Stimulated activated naive CD8-positive, alpha-beta T cell treated with anti-CD3 and anti-CD28 coated beads, Interleukin-15, Interleukin-2, amounts not matched to agents 100 U/mL and 50 U/mL, for 24 hours (primary cell): Measurements from ENCODE around the gene JAG2.

Experiments
- ATAC-seq: fragments of 150-1000 bp; cut with Tn5 transposase; one replicate; pipeline ENCODE4 v1.10.0; 2021
- DNase-seq: peaks from one replicate; pipeline ENCODE4 v3.0.0; 2021

JAG2 gene

DNA sequence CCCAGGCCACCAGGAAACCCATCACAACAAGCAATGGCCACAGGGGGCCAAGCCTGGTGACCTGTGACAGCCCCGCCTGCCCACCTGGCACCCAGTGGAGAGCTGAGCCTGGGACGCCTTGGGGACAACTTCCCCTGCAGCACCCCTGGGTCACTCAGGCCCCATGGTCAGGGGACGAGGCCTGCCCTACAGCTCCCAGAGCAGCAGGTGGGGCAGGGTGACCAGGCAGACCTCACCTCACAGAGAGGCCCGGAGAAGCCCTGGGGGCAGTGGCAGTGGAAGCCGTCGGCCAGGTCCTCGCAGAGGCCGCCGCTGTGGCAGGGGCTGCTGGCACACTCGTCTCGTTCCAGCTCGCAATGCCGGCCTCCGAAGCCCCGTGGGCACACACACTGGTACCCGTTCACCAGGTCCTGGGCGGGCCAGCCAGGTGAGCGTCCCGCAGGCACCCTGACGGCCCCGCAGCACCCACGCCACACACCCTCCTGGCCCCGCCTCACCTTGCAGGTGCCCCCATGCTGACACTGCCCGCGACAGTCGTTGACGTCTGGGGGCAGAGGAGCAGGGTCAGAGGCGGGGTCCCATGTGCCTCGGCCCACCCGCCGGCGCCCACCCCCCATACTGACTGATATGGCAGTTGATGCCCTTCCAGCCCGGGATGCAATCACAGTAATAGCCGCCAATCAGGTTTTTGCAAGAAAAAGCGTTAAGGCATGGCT lies 18.1 kb downstream of the JAG2 start:
- DNase-seq (no peak), ATAC-seq (no peak)

DNA sequence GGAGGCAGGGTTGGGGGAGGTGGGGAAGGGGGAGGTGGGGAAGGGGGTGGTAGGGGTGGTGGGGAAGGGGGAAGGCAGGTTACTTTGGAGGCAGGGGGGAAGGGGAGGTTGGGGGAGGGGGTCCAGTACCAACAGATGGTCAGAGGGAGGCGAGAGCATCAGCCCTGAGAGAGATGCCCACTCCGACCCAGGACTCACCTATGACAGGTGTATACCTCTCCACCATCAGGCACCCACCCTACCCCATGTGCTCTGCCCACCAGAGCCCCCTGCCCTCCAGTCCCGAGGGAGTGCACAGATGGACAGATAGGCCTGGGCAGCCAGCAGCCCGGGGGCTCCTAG lies 18.6 kb downstream of the JAG2 start:
- no peak for ATAC-seq

DNA sequence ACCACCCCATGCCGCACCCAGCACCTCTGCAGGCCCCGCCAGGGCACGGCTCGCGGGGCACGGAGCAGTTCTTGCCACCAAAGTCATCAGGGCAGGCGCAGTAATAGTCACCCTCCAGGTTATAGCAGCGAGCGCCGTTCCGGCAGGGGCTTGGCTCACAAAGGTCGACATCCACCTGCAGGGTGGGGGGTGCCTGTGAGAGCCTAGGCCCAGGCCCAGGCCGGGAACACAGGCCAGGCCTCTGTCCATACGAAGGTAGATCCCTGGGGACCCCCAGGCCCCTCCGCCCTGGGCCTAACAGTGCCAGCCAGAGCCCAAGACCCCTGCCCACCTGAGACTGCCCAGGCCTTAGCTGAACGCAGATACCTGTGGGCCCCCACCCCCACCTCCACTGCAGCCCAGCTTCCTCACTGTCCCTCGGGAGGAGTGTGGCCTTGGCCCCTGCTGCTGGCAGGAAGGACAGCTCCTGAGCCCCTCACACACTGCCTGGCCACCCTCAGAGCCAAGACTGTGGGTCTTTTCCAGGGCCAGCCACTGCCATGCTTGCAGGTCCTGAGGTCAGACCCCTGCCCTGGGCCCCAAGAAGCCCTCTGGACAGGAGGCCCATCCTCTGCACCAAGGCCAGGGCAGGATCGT lies 19.3 kb downstream of the JAG2 start:
- DNase-seq: no peak
- no peak for ATAC-seq

More for the DNA sequence above, 18.6 kb downstream of the JAG2 start:
- DNase-seq: no peak

DNA sequence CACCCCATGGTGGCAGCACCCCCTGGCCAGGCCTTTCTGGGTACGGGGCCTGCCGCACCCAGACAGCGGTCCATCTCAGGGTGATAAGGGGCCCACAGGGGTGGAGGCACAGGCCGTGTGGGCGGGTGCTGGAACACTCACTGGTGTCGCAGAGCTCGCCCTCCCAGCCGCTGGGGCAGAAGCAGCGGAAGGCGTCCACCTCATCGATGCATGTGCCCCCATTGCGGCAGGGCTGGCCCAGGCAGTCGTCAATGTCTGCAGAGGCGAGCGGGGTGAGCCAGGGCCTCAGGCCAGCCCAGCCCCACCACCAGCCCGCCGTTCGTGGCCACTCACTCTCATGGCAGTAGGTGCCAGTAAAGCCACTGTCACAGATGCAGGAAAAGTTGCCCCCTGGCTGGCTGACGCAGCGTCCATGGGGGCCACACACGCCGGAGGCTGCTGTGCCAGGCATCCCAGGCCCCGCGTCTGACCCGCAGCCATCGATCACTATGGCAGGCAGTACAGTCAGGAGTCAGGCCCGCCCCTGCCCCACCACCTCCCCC lies 19.9 kb downstream of the JAG2 start:
- ATAC-seq: no peak
- no peak for DNase-seq

DNA sequence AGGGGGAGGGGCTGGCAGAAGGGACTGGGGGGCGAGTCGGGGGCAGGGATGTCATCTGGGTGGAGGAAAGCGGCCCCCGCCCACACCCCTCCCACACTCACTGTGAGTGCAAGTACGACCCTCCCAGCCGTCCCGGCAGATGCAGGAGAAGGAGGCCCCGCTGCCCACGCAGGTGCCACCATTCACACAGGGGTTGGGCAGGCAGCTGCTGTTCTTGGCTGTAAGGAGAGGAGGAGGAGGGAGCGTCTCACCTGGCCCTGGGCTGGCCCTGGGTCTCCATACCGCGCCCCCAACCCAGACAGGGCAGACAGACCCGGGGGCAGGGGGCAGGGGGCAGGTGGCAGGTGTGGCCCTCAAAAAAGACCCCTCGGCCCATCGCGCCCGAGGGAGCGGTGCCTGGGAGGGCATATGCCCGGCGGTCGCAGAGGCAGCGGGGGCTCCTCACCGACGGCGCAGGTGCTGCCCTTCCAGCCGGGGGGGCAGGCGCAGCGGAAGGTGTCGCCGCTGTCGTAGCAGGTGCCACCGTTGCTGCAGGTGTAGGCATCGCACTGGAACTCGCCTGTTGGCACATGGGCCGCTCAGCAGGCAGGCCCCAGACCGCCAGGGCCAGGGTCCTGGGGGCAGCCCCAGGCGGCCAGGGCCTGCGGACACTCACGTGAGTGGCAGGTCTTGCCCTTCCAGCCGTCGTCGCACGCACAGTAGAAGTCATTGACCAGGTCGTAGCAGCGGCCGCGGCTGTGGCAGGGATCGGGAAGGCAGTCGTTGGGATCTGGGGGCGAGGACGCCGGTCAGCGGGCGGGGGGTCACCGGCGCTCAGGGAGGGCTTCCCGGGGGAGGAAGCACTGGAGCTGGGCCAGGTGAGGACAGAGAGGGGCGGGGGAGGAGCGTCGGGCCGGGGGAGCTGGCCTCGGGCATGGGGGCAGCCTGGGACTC lies 20.6 kb downstream of the JAG2 start:
- ATAC-seq: no peak

DNA sequence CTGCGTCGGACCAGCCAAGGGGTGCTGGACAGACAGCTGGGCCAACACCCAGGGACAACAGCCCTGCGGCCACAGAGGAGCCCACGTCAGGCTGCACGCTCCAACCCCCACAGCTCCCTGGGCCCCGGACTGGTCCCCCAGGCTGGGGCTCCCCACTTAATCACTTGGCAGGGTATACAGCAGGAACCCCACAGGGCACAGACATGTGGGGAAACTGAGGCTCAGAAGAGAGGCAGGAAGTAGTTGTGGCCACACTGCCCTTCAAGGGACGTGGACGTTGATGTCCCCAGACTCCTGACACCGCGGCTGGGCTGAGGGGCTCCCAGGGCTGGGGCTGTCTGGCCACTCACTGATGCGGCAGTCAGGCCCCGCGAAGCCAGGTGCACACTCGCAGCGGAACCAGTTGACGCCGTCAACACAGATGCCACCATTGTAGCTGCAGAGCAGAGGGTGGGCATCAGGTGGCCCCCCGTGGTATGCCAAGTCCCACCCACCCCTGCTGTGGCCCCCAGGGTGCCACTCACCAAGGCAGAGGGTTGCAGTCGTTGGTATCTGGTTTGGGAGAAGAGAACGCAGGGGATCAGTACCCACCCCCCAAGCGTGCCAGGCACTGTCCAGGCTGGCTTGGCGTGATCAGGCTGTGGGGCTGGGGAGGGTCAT lies 21.5 kb downstream of the JAG2 start:
- no peak for ATAC-seq
- DNase-seq: no peak

More for the DNA sequence above, 20.6 kb downstream of the JAG2 start:
- no peak for DNase-seq

DNA sequence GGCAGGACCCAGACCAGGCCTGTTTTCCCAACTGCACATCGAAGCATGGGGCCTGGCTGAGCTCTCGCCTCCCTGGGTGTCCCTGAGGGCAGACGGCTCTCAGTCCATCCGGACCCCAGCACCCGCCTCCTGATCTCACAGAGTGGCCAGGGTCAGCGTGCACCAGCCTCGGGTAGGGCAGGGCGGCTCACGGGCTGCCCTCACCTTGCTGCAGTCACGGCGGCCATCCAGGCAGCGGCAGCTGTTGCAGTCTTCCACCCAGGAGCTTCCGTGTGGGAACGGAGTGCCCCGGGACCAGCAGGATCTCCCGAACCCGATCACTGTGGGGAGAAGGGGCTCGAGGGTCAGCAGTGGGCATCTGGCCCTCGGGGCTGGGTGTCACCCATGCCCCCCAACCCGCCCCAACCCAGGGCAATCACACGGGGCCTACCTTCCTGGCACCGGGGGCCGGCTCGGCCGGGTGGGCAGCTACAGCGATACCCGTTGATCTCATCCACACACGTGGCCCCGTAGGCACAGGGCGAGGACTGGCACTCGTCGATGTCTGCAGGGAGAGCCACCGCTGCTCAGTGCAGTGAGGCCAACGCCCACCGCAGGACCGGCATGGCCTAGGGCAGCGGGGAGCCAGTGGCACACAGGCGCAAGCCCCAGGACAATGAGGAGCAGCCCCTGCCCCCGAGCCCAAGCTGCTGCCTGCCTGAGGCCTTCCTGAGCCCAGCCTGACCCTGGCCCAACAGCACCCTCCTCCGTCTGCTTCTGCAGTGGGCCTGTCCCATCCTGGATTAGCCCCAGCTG lies 22.2 kb downstream of the JAG2 start:
- no peak for DNase-seq
- no peak for ATAC-seq

DNA sequence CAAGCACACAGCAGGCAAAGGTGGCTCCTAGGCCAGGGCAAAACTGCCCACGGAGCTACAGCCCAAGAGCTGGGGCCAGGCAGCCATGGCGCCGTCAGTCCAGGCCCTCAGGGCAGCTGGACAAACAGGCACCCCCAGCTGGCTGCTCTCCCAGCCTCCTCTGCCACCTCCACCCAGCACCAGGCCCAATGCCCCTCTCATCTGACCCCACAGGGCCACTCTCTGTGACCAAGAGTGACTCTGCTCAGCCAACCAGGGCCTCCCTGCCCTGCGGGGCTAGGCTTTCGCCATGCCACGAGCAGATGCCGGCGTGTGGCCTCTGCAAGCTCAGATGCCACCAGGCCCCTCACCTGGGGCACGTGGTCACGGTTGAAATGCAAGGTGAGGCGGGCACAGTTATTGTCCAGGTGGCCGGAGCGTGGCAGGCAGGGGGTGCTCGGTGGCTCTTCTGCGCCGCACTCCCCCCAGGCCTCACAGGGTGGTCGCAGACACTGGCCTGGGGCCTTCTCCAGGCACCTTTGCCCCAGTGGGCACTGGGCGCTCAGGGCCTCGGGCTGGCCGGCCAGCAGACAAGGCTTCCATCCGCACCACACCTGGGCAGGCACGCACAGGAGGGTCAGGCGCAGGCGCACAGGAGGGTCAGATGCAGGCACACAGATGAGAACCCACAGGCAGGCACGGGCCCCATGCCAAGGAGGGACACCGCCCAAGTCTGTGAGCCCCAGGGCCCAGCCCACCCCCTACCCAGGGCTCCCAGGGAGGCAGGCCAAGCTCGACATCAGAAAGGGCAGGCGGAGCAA lies 23.0 kb downstream of the JAG2 start:
- DNase-seq: no peak

DNA sequence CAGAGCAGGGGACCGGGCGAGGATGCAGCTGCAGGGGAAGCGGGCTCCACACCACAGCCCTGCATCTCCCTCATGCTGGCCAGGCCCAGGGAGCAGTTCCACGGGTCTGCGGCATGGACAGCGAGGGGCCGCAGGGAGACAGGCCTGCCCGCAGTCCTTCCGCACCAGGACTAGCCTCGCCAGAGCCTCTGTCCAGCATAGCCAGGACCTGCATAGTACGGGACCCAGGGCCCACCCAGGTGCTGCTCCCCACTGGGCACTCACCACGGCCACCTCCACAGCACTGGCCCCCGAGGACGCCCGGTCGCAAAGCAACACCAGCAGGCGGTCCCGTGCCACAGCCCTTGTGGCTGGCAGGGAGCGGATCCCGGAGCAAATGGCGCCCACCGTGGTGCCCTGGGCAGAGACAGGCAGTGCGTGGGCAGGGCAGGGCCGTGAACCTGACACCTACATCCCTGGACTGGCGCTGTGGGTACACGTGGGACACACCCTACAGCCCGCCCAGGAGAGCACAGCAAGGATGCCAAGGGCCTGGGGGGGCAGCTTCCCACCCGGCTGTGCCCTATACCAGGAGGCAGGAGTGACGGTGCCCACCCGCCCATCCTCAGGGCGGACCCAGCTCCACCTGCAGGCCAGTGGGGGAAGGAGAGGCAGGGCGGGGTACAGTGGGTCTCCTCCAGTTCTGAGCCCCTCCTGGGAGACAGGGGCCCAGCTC lies 23.8 kb downstream of the JAG2 start:
- DNase-seq (no peak), ATAC-seq (no peak)

More for the DNA sequence above, 23.0 kb downstream of the JAG2 start:
- no peak for ATAC-seq

DNA sequence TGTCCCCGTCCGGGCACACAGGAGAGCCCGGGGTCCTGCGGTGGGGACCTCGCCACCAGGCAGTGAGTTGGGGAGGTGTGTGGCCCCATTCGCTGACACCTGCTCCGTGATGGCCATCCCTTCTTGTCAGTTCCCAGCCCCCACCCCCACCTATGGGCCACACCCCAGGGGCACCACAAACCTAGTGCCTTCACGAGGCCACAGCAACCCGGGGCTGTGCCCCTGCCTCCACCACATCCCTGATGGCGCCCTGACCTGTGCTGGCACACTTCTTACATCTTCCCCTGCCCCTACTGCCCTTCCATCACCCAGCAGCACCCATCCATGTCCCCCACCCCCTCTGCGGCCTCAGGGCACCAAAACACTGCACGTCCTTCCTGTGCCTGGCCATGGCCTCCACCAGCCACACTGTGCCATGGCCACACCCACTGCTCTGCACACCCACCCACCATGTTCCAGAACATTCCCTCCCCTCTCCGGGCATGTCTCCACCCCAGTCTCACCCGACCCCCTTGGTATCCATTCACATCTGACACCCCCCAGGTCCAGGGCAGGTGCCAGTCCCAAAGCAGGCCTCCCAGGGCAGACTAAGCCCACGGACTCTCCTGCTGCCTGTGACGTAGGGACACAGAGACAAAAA lies 24.4 kb downstream of the JAG2 start:
- ATAC-seq: no peak
- no peak for DNase-seq

DNA sequence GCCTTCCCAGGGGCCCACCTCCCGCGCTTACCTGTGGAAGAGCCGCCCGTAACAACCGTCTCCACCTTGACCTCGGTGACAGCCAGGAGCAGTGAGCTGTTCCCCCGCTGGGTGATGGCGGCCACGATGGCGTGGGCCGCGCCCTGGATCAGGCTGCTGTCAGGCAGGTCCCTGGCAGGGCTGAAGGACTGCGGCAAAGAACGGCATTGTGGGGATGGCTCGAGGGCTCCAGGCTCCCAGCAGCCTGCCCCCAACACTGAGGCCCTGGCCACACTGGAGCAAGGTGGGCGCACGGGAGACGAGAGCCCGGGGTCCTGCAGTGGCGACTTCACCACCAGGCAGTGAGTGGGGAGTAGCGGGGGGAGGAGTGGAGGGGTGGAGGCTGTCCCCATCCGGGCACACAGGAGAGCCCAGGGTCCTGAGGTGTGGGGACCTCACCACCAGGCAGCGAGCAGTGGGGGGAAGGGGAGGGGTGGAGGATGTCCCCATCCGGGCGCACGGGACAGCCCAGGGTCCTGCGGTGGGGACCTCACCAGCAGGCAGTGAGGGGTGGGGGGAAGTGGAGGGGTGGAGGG lies 25.0 kb downstream of the JAG2 start:
- no peak for ATAC-seq

DNA sequence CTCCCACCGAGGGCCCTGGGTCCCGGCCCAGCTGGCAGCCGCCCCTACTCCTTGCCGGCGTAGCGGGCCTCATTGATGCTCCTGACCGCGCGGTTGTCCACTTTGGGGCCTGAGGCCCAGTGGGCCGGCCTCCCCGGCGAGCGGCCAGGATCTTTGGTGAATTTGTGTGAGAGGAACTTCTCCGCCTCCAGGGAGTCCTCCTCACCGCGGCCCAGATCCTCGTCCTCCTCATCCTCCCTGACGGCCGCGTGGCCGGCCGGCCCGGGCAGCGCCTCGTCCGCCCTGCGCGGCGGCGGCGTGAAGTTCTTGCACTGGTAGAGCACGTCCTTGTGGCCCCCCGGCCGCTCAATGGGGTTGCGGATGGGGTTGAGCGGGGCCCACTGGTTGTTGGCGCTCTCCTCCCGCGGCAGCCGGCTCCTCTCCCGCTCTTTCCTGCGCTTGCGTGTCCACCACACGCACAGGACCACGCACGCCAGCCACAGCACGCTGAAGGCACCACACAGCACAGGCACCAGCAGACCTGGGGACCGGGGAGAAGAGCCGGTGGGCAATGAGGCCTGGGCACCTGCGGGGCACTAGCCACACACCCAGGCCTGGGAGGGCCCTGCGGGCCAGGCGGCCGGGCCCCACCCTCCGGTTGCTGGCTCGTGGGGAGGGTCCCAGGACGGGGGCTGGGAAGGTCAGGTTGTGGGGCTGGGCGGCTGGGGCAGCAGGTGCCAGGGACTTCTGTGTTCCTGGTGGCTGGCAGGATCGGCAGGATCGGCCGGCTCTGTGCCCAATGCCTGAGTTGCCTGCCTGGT lies 25.7 kb downstream of the JAG2 start:
- DNase-seq (no peak), ATAC-seq (no peak)

More for the DNA sequence above, 25.0 kb downstream of the JAG2 start:
- no peak for DNase-seq

DNA sequence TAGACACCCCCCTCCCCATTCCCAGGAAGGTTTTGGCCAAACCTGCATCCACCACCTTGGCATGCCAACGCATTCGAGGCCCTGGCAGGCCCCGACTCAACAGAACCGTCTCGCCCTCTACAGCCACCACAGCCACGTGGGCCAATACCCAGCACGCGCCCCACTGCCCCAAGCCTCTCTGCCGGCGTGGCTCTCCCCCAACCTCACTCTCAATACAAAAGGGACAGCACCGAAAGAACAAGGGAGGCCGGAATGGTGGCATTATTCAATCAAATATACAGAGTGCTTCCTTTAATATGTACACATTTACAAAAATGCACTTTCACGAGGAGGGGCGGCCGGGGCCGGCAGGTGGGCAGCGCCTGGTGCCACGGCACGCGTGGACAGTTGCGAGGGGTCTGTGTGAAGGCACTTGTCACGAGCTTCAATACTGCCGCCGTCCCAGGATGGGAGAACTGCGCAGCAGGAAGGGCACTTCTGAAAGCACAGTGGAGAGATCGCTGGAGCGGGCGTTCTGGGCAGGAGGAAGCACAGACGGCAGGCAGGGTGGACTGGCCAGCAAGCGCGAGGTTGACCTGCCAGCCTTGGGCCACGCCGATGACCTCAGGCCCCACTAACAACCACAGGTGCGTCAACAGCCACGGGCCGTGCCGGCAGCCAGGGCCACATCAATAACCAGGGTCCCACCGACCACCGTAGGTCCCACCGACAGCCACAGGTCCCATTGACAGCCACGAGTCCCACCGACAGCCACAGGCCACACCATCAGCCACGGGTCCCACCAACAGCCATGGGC lies 26.9 kb downstream of the JAG2 start:
- no peak for DNase-seq
- ATAC-seq: no peak

DNA sequence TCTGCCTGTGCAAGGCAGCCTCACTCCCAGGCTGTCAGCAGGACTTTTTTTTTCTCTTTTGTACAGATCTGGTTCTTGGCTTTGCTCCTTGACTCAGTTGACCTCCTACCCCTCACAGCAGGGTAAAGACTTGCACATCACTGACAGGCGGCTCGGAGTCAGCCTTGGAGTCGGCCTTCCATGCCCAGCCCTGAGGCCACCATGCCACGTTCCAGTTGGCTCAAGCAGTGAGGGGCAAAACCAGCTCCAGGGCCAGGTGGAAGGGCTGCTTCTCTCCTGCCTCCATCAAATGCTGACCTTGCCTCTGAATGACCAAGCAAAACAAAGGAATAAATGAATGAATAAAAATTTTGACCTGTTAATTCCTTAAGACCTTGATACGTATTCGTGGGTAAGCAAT lies 27.6 kb downstream of the JAG2 start:
- DNase-seq (no peak), ATAC-seq (no peak)

DNA sequence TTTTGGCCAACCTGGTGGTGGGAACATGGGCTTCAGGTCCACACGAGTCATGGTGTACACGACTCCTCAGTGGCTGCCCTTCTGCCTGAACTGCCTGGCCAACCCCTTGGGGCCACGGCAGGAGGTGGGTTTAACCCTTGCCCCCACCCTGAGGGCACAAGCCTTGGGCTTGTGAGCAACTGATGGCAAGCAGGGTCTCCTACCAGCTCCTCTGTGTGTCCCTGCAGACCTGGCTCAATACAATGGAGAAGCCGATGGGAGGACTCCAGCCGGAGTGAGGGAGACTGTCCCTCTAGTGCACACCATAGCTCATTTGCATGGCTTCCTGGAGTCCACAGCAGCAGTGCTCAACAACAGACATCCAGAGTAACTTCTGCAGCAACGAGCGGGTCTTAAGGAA lies 28.0 kb downstream of the JAG2 start:
- no peak for ATAC-seq

DNA sequence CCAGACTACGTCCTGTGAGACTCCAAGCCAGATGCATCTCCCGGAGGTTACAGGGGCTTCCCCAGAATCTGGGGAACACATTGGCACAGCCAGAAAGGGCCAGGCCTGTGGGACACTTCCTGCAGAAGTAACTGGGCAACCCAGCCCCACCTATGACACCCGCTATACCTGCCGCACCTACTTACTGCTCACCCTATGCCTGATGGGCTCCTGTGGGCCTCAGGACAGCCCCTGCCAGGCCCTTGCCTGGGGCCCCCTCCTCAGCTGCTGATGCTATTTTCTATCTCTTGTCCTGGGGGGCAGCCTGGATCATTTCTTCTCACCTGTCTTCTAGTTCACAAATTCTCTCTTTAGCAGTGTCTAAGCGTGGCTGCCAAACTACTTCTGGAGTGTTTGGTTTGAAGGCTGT lies 28.7 kb downstream of the JAG2 start:
- DNase-seq (no peak), ATAC-seq (no peak)

More for the DNA sequence above, 28.0 kb downstream of the JAG2 start:
- DNase-seq: no peak

DNA sequence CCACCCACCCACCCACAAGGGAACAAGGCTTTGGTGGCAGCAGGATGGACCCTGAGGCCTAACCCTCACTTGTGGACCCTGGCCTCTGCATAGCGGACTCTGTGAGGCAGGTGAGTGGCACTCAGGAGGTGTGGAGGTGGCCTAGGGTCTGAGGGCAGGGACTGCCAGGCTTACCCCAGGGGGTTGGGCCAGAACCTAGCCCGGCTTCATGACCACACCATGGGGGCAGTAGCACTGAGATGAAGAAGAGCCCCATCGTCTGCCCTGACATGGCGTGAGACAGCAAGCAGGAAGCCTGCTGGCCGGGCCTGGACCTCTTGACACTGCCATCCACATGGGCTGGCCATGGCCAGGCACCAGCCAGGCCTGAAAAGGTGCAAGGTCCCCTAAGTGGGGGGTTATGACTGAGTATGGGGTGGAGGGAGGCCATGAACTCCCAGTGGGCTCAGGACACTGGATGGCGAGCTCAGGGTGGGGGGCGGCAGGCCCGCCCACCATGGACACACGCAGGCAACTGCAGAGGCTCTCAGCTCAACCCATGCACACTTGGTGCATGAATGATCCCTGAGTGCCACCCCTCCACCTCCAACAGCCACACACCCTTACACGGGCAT lies 29.3 kb downstream of the JAG2 start:
- no peak for ATAC-seq

More for the DNA sequence above, 29.3 kb downstream of the JAG2 start:
- no peak for DNase-seq
